SK-MEL-5 (cell line): ENCODE data around the gene DUS2. TPM values are rescaled to one million over a fixed set of nuclear protein-coding genes. Genes with fewer than 3 reads are reported as not detected.

Experiments
- DNase-seq: peaks from one replicate; pipeline ENCODE4 v3.0.0-alpha.2; 2016; ENCODE audit warnings: low read depth, low spot score
- in situ Hi-C: cut with HindIII; loops from 2 replicates; pipeline ENCODE4 v1.10.0; 2016; ENCODE audit warnings: low sequenced_read_pairs, high pct_unique_total_duplicates, low pct_unique_long_range_greater_than_20kb
- polyA plus RNA-seq, 2 experiments: library from polyadenylated mRNA; depleted of rRNA; stranded (reverse); fragments of >200 nt; gene quantifications; 2 replicates each; pipeline ENCODE4 v1.2.3, GENCODE V29; 2015
- total RNA-seq: library from RNA; depleted of rRNA; stranded (reverse); fragments of >200 nt; shearing (Covaris generic); gene quantifications from 2 replicates; pipeline ENCODE4 v1.2.3, GENCODE V29; 2014; rRNA removed

The DUS2 gene
- total RNA-seq: 18.5 and 18.6 TPM in 2 replicates
- 12.4 and 13.8 TPM in 2 replicates for polyA plus RNA-seq (2015; cell fraction: cytosol; rRNA removed)
- 32.2 and 38.1 TPM in 2 replicates for polyA plus RNA-seq (2015; cell fraction: nucleus; rRNA removed)

DNA sequence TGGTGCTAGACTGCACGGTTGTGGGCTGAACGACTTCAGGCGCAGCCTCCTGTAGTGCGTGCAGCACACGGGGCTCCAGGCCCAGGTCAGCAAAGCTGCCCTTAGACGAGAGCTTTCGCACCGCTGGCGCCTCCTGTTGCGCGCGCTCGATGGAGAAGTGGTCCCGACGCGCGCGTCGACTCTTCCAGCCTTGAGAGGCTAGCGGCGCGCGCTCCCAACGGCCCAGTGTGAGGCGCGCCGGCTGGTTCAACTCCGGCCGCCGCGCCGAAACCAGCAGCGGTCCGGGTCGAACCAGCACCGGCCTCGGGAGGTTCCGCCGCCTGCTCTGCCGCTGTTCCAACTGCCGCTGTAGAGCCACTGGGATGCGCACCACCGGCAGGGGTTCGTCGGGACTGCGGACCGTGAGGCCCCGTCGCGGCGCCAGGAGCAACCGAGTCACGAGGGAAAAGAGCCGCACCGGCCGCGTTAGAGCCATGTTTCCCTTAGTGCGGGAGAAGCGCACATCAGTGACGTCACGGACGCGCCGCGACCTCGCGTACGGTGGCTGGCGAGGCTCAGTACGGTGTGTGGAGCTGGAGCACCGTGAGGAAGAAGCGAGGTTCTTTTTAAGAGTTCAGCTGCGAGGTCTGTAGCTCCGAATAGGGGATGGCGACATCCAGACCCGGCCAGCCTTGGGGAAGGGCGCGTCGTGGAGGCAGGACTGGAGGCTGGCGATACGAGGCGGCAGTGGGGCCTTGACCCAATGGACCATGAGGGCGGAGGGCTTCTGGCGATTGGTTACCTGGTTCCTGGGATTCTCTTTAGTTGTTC, at the start of gene DUS2, which contains the start of gene DDX28:
DUS2 (plus strand) TSS at position 557 of the 810 bp plus-strand sequence. CDS start 14,740 bp downstream, outside the sequence.
DDX28 (minus strand) TSS at position 505 of the 810 bp plus-strand sequence; CDS start at position 475, 30 bp downstream.
- peak; percentile 82 for DNase-seq
- in situ Hi-C loops: no loop called here

DNA sequence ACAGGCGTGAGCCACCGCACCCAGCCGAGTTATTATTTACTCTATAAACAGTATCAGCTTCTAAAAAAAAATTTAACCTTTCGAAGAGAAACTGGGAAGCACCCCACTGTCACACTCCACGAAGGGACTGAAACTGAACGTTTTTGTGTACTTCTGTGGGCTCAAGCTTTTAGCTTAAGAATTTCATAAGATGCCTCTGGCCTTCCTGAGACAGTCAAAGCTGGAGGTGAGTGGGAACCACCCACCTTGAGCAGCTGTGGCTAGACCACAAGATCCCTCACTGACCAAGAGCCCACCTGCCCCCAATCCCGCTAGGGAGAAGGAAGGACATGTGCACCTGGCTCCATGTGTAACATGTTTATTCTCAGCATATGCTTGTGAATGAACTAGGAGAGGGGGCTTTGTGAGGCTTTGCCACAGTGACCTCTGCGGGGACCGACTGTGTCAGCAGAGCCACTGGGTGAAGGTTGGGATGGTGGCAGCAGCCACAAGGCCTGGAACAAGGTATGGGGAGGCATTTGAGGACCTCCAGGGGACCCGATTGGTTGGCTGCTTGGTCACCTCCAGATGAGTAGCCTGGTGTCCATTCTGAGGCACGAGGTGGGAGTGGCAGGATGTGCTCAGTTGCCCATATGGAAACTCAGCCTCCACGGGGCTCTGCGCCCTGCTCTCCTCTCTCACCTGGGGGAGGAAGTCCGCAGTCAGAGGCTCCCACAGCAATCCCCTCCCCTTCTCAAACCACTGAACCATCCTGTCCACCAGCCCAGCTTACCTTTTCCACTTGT, 47.6 kb upstream of the DUS2 start:
- in situ Hi-C loops: no loop called here

GRCh38 chr16:67976205-67976604, 46.9 kb upstream of the DUS2 start:
- in situ Hi-C loops: no loop called here
- DNase-seq: no peak

More for the DNA sequence above, 47.6 kb upstream of the DUS2 start:
- no peak for DNase-seq

- in situ Hi-C loops: no loop called here
- DNase-seq: no peak
These were observed 46.1 kb upstream of the DUS2 start for GRCh38 chr16:67977005-67977404.

GRCh38 chr16:67977469-67978227, 45.4 kb upstream of the DUS2 start:
- in situ Hi-C loops: no loop called here
- no peak for DNase-seq

- in situ Hi-C loops: no loop called here
These were observed 43.0 kb upstream of the DUS2 start, which contains the start of gene DPEP3 for GRCh38 chr16:67979955-67980678. TSS of gene DPEP3 (minus strand) at chr16:67980499. CDS start at chr16:67980380, 119 bp downstream.

DNA sequence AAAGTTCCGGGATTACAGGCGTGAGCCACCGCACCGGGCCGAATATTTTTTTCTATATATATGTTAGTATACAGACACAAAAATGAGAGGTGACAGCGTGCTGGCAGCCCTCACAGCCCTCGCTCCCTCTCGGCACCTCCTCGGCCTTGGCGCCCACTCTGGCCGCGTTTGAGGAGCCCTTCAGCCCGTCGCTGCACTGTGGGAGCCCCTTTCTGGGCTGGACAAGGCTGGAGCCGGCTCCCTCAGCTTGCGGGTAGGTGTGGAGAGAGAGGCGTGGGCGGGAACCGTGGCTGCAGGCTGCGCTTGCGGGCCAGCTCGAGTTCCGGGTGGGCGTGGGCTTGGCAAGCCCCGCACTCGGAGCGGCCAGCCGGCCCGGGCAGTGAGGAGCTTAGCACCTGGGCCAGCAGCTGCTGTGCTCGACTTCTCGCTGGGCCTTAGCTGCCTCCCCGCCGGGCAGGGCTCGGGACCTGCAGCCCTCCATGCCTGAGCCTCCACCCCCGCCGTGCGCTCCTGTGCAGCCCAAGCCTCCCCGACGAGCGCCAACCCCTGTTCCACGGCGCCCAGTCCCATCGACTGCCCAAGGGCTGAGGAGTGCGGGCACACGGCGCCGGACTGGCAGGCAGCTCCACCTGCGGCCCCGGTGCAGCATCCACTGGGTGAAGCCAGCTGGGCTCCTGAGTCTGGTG, 40.9 kb upstream of the DUS2 start:
- DNase-seq: no peak
- in situ Hi-C loops: no loop called here

More at GRCh38 chr16:67979955-67980678, 43.0 kb upstream of the DUS2 start, which contains the start of gene DPEP3:
- DNase-seq: no peak

- in situ Hi-C loops: no loop called here
These were observed 36.1 kb upstream of the DUS2 start for GRCh38 chr16:67986949-67987348.

DNA sequence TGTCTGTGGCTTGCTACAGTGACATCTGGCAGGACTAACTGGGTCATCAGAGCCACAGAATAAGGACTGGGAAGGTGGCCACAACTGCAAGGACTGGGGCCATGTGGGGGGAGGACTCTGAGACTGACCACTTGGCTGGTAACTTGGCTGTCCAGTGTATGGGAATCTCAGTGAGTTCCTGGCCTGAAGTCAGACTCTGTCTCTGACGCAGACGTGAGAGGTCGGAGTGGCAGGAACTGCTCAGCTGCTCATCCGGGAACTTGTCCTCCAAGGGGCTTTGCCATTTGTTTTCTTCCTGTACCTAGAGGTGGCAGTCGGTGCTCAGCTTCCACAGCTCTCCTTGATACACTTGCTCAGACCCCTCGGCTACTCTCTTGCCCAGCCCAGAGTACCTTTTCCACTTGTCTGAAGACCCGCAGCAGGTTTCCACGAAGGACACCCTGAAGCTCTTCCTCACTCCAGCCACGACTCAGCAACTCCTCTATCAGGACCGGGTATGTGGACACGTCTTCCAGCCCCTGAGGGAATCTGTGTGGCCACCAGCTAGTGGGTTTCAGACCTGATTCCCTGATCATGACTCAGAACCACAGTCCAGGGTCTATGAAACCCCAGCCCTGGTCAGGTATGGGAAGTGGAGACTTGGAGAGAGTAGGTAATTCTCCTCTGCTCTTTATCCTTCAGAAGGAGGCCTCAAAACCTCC, 35.5 kb upstream of the DUS2 start:
- DNase-seq: no peak
- in situ Hi-C loops: no loop called here

More at GRCh38 chr16:67986949-67987348, 36.1 kb upstream of the DUS2 start:
- DNase-seq: no peak

GRCh38 chr16:67988675-67989074, 34.4 kb upstream of the DUS2 start:
- no peak for DNase-seq
- in situ Hi-C loops: no loop called here

- no peak for DNase-seq
- in situ Hi-C loops: no loop called here
These were observed 33.6 kb upstream of the DUS2 start for GRCh38 chr16:67989322-67990017.

GRCh38 chr16:67990018-67990386, 33.1 kb upstream of the DUS2 start:
- DNase-seq: no peak
- in situ Hi-C loops: no loop called here

DNA sequence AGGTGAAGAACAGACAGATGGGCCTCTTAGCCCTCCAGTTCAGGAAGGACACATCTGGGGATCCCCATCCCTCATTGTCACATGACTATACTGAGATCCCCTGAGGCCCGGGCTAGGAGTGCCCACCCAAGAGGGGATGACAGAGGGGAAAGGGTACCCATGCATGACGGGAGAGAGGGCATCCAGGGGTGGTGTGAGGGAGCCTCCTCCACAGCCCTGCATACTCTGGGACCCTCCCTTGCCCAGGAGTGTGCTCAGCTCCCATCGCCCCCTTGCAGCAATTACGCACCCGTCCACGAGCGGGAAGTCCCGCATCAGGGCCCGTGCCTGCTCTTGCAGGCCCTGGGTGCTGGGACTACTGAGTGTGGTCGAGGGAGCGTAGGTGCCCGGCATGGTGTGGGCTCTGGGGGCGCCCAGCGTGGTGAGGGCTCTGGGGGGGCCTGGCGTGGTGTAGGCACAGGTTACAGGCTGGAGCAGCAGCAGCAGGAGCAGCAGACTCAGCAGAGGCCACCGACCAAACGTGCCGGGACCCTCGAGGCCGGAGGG, 30.4 kb upstream of the DUS2 start:
- in situ Hi-C loops: no loop called here
- DNase-seq: no peak

- in situ Hi-C loops: no loop called here
These were observed 29.7 kb upstream of the DUS2 start for GRCh38 chr16:67993207-67994039.

More at GRCh38 chr16:67993207-67994039, 29.7 kb upstream of the DUS2 start:
- DNase-seq: peak; percentile 64
